Activated T-helper 1 cell treated with anti-CD3 and anti-CD28 coated beads, Interleukin-12 subunit alpha, Interleukin-12 subunit beta, Interleukin-2, Interleukin-4 antibody, amounts not matched to agents 30 ng/mL and 10 ng/mL and 1 ng/mL, durations not matched to agents 14 hours and 24 hours and 36 hours (primary cell): ENCODE results near the gene TGFB1. TPM values are rescaled to one million over a fixed set of nuclear protein-coding genes. Genes with fewer than 3 reads are reported as not detected.
A peak's percentile ranks its signal among the peaks of the same experiment; 100 is the strongest.
"Not testable (repeated sequence)": the region's sequence is repeated elsewhere in the genome, so short reads cannot be mapped to it uniquely, and the experiment has no call there.

Experiments
- DNase-seq: peaks from one replicate; pipeline ENCODE4 v3.0.0; 2021; ENCODE audit warnings: low spot score
- H3K27ac Mint-ChIP-seq: one replicate; pipeline ENCODE4 v1.8.0; 2021; ENCODE audit warnings: mild to moderate bottlenecking, mixed read lengths
- H3K27me3 Mint-ChIP-seq: one replicate; pipeline ENCODE4 v1.8.0; 2022; ENCODE audit warnings: mild to moderate bottlenecking, moderate library complexity, mixed read lengths; ENCODE audit not compliant: insufficient read depth
- H3K36me3 Mint-ChIP-seq: one replicate; pipeline ENCODE4 v1.8.0; 2021; ENCODE audit warnings: low read depth, mixed read lengths
- H3K4me1 Mint-ChIP-seq: one replicate; pipeline ENCODE4 v1.8.0; 2021; ENCODE audit warnings: low read depth, mixed read lengths
- H3K4me3 Mint-ChIP-seq: one replicate; pipeline ENCODE4 v1.8.0; 2021; ENCODE audit warnings: mild to moderate bottlenecking, moderate library complexity, mixed read lengths
- H3K9me3 Mint-ChIP-seq: one replicate; pipeline ENCODE4 v1.8.0; 2021; ENCODE audit warnings: mixed read lengths
- intact Hi-C: fragments of 100-400 bp; cut with micrococcal nuclease; formaldehyde crosslinking; loops from one replicate; pipeline ENCODE4 v1.15.1; 2024
- total RNA-seq: library from RNA; stranded (reverse); gene quantifications from 2 replicates; pipeline ENCODE4 v1.2.3, GENCODE V29; 2022

Gene TGFB1
- total RNA-seq, 1 donor from 2014 or later = 108 TPM

- Mint-ChIP-seq H3K27ac (peak overlapping the region; percentile 95), H3K4me1 (peaks cover 67% of the 10 kb centered on the region), H3K36me3 (peaks cover 25% of the 10 kb centered on the region), H3K9me3 (no peaks in the 10 kb centered on the region), H3K27me3 (no peaks in the 10 kb centered on the region), H3K4me3 (peak overlapping the region; percentile 95)
- DNase-seq = peak; percentile 70
- intact Hi-C loops = loop anchor here (5.0 kb wide), 6 partner anchors 151 to 1006 kb away; partner anchors contain the start of genes C19orf47 and PLD3
These were observed 885 bp downstream of the TGFB1 start for GRCh38 chr19:41352609-41353465.

DNA sequence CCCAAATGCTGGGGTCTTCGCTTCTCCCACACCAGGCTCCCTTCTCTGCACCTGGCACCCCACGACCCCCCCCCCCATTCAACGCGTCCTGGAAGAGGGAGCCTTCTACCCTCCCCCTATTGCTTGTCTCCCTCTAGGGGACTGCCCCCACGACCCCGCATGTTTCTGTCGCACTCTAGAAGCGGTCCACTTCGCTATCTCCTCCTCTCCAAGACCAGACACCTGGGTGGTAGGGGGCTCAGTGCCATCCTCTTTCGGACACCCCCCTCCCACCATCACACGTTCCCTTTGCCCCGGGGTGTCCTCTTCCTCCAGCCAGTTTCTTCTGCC lies 1.5 kb downstream of the TGFB1 start:
- Mint-ChIP-seq H3K27me3 (no peaks in the 10 kb centered on the region), H3K36me3 (peaks cover 28% of the 10 kb centered on the region), H3K9me3 (no peaks in the 10 kb centered on the region), H3K4me1 (peaks cover 62% of the 10 kb centered on the region), H3K4me3 (peak overlapping the region; percentile 95), H3K27ac (peak overlapping the region; percentile 95)
- intact Hi-C loops = loop anchor here (5.0 kb wide), 6 partner anchors 150 to 1005 kb away; partner anchors contain the start of genes C19orf47 and PLD3
- DNase-seq = no peak

DNA sequence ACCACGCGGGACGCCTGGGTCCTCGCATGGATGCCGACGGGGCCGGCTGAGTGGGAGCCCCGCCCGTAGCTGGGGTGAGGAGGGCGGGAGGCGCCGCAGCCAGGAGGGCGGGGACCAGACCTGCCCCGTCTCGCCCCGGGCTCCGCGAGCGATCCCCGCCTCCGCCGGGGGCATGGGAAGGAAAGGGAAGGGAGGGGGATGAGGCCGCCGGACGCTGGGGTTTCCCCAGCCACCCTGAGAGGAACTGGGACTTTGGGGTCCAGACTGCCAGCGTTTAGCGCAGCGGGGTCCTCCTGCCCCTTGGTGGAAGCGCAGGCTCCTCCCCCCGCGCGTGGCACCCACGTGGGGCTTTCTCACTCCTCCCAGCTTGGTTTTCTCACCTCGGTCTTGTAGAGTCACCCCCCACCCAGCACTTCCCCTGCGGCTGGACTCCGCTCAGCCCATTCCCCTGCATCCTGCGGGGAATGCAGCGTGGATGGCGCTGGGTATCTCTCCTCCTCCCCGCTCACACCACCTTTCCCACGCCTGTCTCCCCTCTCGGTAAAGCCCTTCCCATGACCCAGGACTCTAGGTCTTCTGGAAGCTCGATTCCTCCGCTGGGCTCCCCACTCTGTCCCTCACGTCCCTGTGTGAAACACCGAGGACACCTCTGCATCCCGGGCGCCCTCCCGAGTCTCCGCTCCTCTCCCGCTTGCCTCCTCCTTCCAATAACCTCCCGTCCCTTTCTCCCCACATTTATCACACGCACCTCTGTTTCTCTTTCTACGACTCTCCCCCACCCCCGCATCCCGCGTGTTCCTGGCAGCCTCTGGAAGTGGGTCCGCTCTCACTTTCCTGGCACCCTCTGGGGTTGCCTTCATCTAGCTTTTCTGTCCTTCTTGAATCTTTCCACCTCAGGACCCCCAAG lies 2.1 kb downstream of the TGFB1 start:
- Mint-ChIP-seq H3K27me3 (no peaks in the 10 kb centered on the region), H3K36me3 (peaks cover 26% of the 10 kb centered on the region), H3K27ac (peak overlapping the region; percentile 95), H3K4me1 (peaks cover 55% of the 10 kb centered on the region), H3K9me3 (no peaks in the 10 kb centered on the region), H3K4me3 (peak overlapping the region; percentile 95)
- DNase-seq = peak; percentile 83
- intact Hi-C loops = loop anchor here (1.0 to 5.0 kb wide), 11 partner anchors 13 to 1004 kb away; partner anchors contain the start of genes B9D2, BCKDHA, C19orf47 and CCDC97

GRCh38 chr19:41350735-41351338 lies 2.9 kb downstream of the TGFB1 start:
- intact Hi-C loops = loop anchor here (1.0 to 5.0 kb wide), 11 partner anchors 14 to 1004 kb away; partner anchors contain the start of genes B9D2, BCKDHA, C19orf47 and CCDC97
- DNase-seq = no peak
- Mint-ChIP-seq H3K4me3 (peak overlapping the region; percentile 95), H3K4me1 (peaks cover 48% of the 10 kb centered on the region), H3K36me3 (peaks cover 30% of the 10 kb centered on the region), H3K9me3 (no peaks in the 10 kb centered on the region), H3K27ac (peak overlapping the region; percentile 89), H3K27me3 (no peaks in the 10 kb centered on the region)

DNA sequence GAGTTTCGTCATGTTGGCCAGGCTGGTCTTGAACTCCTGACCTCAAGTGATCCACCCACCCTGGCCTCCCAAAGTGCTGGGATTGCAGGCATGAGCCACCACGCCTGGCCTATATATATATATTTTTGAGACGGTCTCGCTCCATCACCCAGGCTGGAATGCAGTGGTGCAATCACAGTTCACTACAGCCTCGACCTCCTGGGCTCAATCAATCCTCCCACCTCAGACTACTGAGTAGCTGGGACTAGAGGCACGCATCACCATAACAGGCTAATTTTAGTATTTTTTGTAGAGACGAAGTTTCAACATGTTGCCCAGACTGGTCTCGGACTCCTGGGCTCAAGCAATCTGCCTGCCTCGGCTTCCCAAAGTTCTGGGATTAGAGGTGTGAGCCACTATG lies 6.8 kb downstream of the TGFB1 start:
- peaks cover 44% of the 10 kb centered on the region for H3K36me3 Mint-ChIP-seq

GRCh38 chr19:41344162-41344561 lies 9.6 kb downstream of the TGFB1 start:
- H3K4me1 Mint-ChIP-seq = peaks cover 25% of the 10 kb centered on the region
- no peaks in the 10 kb centered on the region for H3K27me3 Mint-ChIP-seq
- H3K36me3 Mint-ChIP-seq = peaks cover 48% of the 10 kb centered on the region
- H3K9me3 Mint-ChIP-seq = no peaks in the 10 kb centered on the region
- H3K4me3 Mint-ChIP-seq = no peak overlapping the region
- intact Hi-C loops = no loop called here
- no peak for DNase-seq
- H3K27ac Mint-ChIP-seq = no peak overlapping the region

More for the DNA sequence above, 6.8 kb downstream of the TGFB1 start:
- H3K9me3 Mint-ChIP-seq, intact Hi-C loops, DNase-seq, H3K27me3 Mint-ChIP-seq, H3K4me3 Mint-ChIP-seq, H3K27ac Mint-ChIP-seq: not testable (repeated sequence)
- peaks cover 37% of the 10 kb centered on the region for H3K4me1 Mint-ChIP-seq

DNA sequence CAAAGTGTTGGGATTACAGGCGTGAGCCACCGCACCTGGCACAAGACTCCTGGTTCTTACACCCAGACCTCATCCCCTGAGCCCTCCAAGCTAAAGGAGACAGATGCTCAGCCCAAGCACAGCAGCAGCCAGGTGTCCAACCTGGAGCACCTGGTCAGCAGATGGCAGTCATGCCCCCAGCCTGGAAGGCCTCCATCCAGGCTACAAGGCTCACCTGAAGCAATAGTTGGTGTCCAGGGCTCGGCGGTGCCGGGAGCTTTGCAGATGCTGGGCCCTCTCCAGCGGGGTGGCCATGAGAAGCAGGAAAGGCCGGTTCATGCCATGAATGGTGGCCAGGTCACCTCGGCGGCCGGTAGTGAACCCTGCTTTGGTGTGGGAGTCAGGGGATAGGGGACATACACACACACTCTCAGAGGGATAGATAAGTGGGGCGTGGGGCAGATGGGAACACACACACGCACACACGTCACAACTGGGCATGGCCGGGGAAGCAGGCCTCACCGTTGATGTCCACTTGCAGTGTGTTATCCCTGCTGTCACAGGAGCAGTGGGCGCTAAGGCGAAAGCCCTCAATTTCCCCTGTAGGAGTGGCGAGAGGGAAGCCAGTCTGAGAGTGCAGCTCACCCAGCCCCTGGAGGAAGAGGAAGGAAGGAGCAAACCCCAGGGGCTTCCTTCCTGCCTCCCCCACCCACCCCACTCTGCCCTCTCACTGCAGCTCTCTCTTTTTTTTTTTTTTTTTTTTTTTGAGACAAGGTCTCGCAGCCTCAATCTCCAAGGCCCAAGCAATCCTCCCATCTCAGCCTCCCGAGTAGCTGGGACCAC lies 11.8 kb downstream of the TGFB1 start:
- Mint-ChIP-seq H3K27ac (no peak overlapping the region), H3K36me3 (peaks cover 41% of the 10 kb centered on the region), H3K9me3 (no peaks in the 10 kb centered on the region), H3K4me3 (no peak overlapping the region), H3K4me1 (peaks cover 15% of the 10 kb centered on the region), H3K27me3 (no peaks in the 10 kb centered on the region)
- DNase-seq = no peak
- intact Hi-C loops = no loop called here

GRCh38 chr19:41339936-41340335 lies 13.8 kb downstream of the TGFB1 start:
- Mint-ChIP-seq H3K4me3 (no peak overlapping the region), H3K27ac (no peak overlapping the region), H3K4me1 (peaks cover 16% of the 10 kb centered on the region)

DNA sequence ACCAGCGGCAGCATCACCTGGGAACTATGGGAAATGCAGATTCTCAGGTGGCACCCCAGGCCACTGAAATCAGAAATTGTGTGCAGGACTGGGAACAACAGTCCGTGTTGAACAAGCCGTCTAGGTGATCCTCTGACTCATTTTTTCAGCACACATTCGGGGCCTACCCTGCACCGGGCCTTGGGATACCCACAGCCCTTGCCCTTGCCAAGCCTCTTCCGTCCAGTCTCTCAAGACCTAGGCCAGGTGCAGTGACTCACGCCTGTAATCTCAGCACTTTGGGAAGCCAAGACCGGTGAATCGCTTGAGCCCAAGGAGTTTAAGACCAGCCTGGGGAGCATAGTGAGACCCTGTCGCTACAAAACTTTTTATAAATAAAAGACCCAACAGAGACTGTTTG lies 18.3 kb downstream of the TGFB1 start:
- H3K27ac Mint-ChIP-seq = peak overlapping the region; percentile 40
- DNase-seq = no peak
- peaks cover 43% of the 10 kb centered on the region for H3K36me3 Mint-ChIP-seq
- H3K4me1 Mint-ChIP-seq = peaks cover 29% of the 10 kb centered on the region
- no peaks in the 10 kb centered on the region for H3K9me3 Mint-ChIP-seq
- intact Hi-C loops = no loop called here
- no peak overlapping the region for H3K4me3 Mint-ChIP-seq
- no peaks in the 10 kb centered on the region for H3K27me3 Mint-ChIP-seq

More at GRCh38 chr19:41339936-41340335, 13.8 kb downstream of the TGFB1 start:
- Mint-ChIP-seq H3K27me3 (no peaks in the 10 kb centered on the region), H3K36me3 (peaks cover 44% of the 10 kb centered on the region), H3K9me3 (no peaks in the 10 kb centered on the region)
- intact Hi-C loops = no loop called here
- no peak for DNase-seq

GRCh38 chr19:41334793-41335192 lies 18.9 kb downstream of the TGFB1 start:
- no peak for DNase-seq
- peak overlapping the region; percentile 52 for H3K27ac Mint-ChIP-seq
- peak overlapping the region; percentile 15 for H3K4me3 Mint-ChIP-seq
- H3K27me3 Mint-ChIP-seq = no peaks in the 10 kb centered on the region
- H3K4me1 Mint-ChIP-seq = peaks cover 30% of the 10 kb centered on the region
- intact Hi-C loops = no loop called here
- H3K9me3 Mint-ChIP-seq = no peaks in the 10 kb centered on the region
- peaks cover 44% of the 10 kb centered on the region for H3K36me3 Mint-ChIP-seq

DNA sequence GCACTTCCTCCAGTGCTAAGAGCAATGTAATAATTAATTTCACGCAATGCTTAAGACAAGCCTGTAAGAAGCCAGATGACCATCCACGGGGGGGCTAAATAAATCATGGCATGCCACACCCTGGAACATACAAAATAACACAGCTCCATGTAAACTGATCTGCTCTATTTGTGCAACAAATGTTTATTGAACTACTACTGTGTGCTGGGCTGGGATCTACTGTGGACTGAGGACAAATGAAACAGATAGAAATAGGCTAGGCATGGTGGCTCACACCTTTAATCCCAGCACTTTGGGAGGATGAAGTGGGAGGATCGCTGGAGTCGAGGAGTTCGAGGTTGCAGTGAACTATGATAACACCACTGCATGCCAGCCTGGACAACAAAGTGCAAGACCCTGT lies 21.3 kb downstream of the TGFB1 start:
- Mint-ChIP-seq H3K4me3 (no peak overlapping the region), H3K9me3 (no peaks in the 10 kb centered on the region), H3K4me1 (peaks cover 43% of the 10 kb centered on the region), H3K36me3 (peaks cover 47% of the 10 kb centered on the region), H3K27ac (no peak overlapping the region), H3K27me3 (no peaks in the 10 kb centered on the region)
- no peak for DNase-seq
- intact Hi-C loops = no loop called here

GRCh38 chr19:41332000-41332399 lies 21.7 kb downstream of the TGFB1 start:
- Mint-ChIP-seq H3K9me3 (no peaks in the 10 kb centered on the region), H3K4me1 (peaks cover 46% of the 10 kb centered on the region), H3K27ac (peak overlapping the region; percentile 45), H3K4me3 (no peak overlapping the region), H3K36me3 (peaks cover 48% of the 10 kb centered on the region), H3K27me3 (no peaks in the 10 kb centered on the region)
- intact Hi-C loops = no loop called here
- DNase-seq = no peak
